NCI-H446 treated with DMSO at 0.1 percent for 48 hours (cell line): ENCODE results near the gene SKP1.
A peak's percentile ranks its signal among the peaks of the same experiment; 100 is the strongest.

Source experiments
- DNase-seq: peaks from one replicate; lab custom pipeline; 2025; lab: John Stamatoyannopoulos, UW

The SKP1 gene

DNA sequence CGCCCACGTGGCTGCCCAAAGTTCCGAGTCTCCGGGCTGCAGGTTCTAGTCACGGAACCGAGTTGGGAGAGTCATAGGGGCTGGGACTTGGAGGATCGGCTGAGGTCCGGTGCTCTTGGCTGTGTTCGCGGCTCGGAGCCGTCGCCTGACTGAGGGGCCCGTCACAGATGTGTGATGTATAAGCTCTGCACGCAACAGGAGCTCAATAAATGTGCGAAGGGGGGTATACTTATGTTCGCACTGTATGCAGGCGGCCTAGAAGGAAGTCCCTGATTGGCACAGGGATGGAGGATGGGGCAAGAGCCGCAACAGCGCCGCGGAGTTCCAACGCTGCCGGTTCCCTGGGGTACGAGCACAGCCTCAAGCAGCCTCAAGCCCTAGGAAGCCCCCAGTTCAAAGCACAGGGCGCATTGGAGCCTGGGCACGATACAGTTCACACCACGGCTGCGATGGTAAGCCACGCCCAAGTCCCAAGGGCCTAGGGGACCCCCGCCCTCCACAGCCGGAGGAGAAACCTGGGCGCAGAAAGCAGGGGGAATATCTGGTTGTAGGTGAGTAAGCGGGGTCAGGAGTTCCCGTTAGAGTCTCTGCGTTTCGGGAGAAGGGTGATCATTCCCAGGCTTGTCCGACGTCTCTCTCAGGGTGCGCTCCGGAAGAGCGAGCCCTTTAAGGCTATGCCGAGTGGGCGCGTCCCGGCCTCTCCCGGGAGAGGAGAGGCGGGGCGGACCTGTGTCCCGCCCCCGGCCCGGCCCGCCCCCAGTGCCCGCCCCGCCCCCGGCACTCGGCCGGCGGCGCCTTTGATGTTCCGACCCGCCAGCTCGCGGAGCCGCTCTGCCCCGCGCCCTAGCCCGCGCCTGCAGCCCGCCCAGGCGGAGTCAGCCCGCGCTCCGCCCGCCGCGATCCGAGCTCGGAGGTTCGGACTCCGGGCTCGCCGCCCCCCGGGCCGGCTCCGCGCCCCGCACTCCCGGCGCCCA lies 62.6 kb downstream of the SKP1 start, which contains the start of gene TCF7:
Gene TCF7, plus strand, starts transcription at position 780 of the 974 bp plus-strand sequence. CDS start 226 bp downstream, outside the sequence.
- peak; percentile 44 for DNase-seq

DNA sequence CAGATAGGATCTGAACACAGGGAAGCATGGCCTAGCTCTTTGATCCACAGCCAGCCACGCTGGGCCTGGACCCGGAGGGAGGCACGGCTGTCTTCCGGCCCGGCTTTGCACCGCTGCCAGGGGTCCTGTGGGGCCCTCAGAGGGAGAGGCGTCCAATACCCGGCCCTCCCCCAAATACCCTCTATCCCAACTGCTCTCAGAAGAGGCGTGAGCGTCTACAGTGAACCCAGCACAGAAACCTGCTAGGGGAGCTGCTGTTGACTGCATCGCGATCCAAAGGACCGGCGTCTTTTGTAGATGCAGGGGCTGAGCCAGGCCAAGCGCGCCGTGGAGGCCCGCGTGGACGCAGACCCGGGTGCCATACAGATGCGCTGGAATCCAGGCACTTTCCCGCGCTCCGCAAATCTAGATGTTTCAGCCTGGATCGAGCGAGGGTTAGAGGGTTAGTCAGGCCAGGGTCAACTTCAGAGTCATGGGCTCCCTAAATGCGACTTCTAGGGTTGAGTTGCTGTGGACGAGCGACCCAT lies 63.3 kb downstream of the SKP1 start:
- no peak for DNase-seq

DNA sequence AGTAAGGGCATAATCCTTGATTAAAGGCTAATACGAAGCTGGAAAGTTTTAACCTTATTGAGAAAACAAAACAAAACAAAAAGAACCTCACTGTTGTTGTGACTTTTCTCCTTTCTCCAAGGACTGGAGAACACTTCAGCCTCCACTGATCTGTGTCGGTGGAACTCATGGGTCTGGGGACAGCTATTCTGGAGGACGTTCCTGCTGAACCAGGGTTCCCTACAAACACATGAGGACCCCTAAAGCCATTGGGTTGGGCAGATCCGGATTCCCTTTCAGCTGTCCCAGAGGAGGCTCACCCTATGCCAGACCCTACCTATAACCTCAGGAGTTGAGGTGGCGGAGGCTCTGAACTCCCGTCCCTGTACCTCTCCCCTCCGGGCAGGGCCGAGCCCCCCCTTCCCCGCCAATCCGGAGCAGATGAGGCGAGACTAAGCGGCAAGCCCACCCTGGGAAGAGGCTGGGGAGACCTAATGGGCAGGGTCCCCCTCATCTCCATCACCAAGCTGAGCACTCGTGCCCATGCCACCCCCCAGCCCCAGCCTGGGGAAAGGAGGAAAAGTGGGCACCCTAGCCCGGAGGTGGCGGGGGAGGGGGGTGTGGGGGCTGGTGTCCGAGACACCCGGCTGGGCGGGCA lies 63.9 kb downstream of the SKP1 start:
- no peak for DNase-seq

DNA sequence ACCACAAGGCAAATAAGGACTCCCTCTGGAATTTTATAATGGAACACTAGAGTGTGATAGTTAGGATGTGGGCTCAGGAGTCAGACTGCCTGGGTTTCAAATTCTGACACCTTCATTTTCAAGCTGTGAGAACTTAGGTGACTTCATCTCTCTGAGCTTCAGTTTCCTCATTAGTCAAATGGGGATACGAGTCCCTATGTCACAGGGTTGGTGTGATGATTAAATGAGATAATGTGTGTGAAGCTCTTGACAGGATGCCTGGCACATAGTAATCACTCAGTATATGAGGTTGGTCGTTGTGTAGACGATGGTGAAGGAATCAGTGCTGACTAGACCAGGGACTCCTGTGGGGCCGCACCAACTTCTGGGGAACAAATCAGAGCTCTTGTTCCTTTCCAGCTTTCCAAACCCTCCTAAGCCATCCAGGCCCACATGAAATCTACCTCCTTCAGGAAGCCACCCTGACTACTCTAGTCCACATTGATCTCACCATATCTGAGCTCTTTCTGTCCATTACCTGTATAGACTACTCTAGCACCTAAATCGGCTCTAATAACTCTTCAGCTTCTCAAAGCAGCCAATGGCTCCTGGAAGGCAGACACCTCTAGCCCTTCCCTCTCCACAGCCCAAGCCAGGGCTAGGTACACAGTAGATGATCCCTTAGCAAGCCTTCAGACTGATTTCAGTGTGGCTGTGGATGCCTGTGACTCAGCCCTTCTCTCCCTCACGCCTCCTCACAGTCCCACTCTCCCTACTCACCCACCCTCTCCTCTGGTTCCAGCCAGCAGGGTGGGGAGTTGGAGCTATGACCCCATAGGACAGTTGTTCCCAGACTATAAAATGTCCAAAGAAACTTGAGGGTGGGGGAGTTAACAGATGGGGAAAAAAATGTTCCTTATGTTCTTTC lies 64.8 kb downstream of the SKP1 start:
- no peak for DNase-seq

DNA sequence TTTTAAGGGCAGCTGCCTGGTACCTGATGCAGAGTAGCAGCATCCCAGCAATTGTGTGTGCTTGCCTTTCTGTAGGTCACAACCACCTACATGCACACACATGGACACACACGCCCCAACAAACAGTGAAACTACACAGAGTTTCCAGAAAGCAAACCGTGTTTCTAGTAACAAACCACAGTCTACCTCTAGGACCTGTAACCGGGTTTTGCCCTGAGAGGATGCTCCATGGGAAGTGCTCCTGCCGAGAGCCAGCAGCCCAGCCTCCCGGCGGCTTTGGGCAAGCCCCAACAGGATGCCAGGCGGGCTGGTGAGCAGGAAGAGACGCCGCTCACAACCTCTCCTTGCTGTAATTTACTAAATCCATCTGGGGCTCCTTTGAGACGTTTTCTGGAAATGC lies 66.4 kb downstream of the SKP1 start:
- no peak for DNase-seq

DNA sequence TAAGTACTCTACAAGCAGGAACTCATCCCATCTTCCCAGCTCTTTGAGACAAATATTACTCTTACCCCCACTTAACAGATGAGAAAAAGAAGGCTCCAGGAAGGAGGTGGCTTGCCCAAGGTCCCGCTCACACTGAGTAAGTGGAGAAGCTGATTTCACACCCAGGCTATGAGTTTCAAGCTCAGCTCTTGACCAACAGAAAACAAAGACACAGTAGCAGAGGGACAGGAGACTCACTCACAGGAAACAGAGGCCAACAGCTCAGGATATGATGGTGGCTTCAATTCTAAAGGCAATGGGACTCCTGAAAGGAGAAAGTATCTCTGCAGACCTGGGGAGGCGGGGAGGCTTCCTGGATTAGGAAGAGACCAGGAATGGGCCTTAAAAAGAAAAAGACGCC lies 69.0 kb downstream of the SKP1 start:
- no peak for DNase-seq

DNA sequence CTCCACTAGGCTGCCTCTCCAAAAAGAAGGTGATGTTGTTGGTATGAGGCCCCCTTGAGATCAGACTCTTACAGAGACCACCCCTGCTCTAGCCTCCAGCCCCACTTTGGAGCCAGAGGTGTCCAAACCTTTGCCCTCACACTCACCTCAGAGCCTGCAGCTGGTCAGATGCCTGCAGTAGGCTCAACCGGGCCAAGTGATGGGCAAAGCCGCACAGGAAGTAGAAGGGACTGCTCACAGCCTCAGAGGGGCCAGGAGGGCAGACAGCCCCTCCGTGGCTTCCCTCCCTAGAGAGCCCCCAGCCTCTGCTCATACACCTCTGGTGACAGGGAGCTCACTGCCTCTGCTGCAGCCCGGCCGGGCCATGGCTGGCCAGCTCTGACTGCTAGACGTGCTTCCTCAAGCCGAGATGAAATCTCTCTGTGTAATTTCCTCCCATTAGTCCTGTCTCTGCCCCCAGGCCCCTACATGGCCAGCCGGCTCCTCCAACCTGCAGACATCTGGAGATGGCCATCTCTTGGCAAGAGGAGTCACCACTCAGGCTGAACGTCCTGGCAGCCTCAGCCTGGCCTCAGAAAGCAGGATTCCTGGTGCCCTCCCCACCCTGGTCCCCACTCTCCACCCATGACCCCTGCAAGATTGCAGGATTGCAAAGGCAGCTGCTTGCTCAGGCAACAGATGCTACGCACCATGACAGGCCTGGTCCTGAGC lies 69.6 kb downstream of the SKP1 start:
- DNase-seq, result no peak

DNA sequence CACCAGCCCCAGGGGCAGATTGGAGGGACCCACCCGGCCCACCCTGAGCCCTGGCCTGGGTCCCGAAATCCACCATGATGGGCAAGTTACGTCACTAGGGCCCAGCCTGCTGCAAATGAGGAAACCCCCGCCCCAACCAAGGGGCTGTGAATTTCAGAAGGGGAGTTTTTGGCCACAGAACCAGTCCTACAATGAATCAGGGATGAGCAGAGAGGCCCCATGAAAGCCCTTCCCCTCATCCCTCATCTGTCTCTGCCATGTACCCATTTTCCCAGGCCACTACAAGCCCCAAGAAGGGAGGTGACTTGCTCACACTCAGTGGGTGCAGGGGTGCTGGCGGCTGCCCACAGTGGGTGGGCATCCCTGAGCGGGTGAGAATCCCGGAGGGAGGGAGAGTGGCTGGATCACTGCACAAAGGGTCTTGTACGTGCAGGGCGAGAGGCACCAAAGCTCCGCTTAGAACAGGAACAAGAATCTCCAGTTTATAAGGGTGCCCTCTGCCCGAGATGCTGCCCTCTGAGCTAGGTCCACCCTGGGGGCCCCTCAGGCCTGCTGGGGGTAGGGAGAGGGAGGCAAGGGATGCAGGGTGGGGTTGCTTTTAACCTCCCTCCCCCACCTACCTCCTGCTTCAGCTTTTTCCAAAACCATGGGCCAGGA lies 72.6 kb downstream of the SKP1 start:
- DNase-seq, result no peak

DNA sequence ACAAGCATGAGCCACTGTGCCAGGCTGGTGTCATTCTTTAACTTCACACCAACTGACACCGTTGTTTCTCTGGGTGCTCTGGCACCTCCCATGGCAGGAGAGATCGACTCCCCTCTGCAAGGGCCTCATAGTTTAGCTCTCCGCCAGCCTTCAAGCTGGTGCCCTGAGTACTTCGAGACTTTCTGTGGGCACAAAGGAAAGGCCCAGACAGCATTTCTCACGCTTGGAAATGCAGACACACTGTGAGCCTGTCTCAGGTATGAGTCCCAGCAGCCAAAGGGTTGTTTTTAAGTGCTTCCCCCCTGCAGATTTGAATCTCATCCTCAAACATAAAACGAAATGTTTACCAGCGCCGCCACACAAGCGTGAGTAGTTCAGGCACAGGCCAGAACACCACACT lies 73.4 kb downstream of the SKP1 start:
- DNase-seq, result no peak

DNA sequence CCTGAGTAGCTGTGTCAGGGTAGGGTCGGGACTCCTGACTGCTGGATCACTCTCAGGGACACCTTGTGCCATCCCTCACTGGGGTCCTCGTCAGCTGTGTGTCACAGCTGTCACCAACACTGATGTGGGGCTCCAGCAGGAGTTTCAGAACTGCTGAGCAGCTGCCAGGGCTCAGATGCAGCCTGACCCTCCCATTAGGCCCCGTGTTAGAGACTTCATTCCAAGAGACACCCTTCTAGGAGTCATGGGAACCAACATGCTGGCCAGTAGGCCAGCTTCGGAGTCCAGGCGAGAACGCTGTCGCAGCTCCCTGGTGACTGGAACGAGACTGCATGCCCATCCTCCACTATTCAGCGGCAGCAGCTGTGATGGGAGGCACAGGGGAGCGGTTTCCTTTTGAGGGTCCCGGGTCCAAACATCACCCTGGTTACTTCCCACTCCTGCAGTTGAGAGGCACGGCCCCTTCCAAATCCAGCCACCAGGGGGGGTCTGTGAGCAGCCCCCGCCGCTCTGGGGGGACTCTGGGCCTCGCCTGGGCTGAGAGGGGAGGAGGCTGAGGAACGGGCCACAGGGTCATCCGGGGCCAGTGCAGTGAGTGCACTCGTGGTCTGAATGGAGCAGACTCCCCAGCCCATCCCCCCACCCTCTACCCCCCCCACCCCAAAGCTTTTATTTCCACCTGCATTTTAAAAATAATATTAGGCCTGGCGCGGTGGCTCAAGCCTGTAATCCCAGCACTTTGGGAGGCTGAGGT lies 74.9 kb downstream of the SKP1 start:
- DNase-seq, result no peak

DNA sequence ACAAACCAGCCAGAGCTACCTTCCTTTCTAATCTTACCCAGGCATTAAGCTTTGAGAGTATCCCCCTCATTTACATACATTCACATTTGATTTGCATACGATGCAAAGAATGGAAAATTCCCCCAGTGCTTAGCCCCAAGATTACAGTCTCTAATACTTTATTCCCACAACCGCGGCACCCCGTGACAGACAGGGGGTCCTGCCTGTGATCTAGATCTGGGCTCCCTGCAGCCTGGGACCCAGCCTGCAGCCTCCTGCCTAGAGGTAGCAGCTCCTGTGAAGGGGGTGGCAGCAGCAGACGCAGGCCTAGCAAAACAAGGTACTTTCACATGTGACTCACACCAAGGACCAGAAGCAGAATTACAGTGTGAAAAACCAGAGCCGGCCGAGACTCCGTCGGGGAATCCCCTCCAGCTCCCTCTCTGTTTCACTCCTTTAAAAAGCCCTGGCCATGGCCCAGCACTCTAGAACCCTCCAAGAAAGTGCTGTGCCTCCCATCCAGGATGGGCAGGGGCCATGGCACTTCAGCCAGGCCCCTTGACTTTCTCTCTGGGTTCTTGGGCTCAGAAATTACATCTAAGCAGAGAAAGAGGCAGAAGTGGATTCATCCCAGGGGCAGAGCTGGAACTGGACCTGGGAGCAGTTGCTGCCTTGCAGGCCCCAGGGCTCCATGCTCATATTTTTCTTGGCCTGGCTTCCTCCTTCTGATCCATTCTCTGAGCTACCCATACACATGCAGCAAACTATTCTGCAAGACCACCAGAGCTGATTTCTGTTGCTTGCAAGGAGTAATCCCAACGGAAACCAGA lies 76.3 kb downstream of the SKP1 start:
- no peak for DNase-seq

DNA sequence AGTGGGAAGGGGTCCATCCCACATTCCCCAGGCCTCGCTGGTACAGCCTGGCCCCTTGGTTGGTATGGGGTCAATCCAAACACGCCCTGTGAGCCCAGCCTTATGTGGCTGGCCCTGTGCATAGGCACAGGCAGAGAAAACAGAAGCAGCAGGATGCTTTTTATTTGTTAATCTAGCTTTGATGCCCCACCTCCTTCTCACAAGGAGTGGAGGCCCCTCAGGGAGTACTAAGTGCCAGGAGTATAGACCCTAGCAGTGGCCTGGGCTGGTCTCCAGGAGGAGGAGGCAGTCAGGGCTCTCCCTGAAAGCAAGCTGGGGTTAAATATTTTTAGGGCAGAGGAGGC lies 76.8 kb downstream of the SKP1 start:
- DNase-seq, result no peak

DNA sequence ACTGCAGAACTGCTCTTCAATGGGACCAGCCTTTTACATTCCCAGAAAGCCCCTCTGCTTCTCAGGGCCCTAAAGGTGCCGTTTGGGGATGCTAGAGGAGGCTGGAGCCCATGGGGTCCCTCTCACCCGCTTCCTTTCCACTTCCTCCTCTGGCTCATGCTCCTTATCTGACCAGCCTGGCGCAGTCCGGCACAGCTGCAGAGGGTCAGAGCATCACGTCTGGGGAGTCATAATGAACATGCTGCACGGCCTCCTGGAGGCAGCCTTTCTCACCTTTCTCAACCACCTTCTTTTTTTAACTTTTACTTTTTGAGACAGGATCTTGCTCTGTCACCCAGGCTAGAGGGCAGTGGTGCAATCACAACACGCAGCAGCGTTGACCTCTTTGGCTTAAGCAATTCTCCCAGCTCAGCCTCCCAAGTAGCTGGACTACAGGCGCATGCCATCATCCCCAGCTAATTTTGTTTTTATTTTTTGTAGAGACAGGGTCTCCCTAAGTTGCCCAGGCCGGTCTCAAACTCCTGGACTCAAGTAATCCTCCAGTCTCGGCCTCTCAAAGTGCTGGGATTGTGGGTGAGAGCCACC lies 77.4 kb downstream of the SKP1 start:
- DNase-seq, result no peak
